Smooth muscle cell of the brain vasculature (primary cell): ENCODE results near the gene SYDE1.

Experiments
- DNase-seq: peaks from one replicate; pipeline ENCODE4 v3.0.0-alpha.2; 2012; ENCODE audit warnings: low read depth, low spot score

SYDE1 gene

GRCh38 chr19:15125232-15126067, 18.2 kb downstream of the SYDE1 start:
- peak; percentile 95 for DNase-seq

GRCh38 chr19:15126131-15126910, 19.1 kb downstream of the SYDE1 start:
- no peak for DNase-seq

GRCh38 chr19:15128162-15128770, 21.1 kb downstream of the SYDE1 start:
- no peak for DNase-seq

- DNase-seq, result no peak
Observed at GRCh38 chr19:15129856-15130585, 22.8 kb downstream of the SYDE1 start.

GRCh38 chr19:15136234-15136954, 29.2 kb downstream of the SYDE1 start:
- DNase-seq, result no peak

- no peak for DNase-seq
Observed at GRCh38 chr19:15137777-15138176, 30.6 kb downstream of the SYDE1 start.

GRCh38 chr19:15138427-15138826, 31.2 kb downstream of the SYDE1 start:
- no peak for DNase-seq

- DNase-seq, result no peak
Observed at GRCh38 chr19:15141143-15141542, 33.9 kb downstream of the SYDE1 start.

GRCh38 chr19:15142313-15142712, 35.1 kb downstream of the SYDE1 start:
- DNase-seq, result no peak

GRCh38 chr19:15144046-15144646, 36.9 kb downstream of the SYDE1 start:
- no peak for DNase-seq

GRCh38 chr19:15147090-15147489, 39.9 kb downstream of the SYDE1 start:
- no peak for DNase-seq

- DNase-seq, result no peak
Observed at GRCh38 chr19:15149737-15150136, 42.5 kb downstream of the SYDE1 start.

GRCh38 chr19:15154002-15154612, 46.9 kb downstream of the SYDE1 start:
- DNase-seq, result peak; percentile 13

GRCh38 chr19:15155296-15155695, 48.1 kb downstream of the SYDE1 start:
- no peak for DNase-seq

- no peak for DNase-seq
Observed at GRCh38 chr19:15156391-15156790, 49.2 kb downstream of the SYDE1 start.

- DNase-seq, result no peak
Observed at GRCh38 chr19:15159251-15159650, 52.0 kb downstream of the SYDE1 start.

GRCh38 chr19:15161028-15161984, 54.1 kb downstream of the SYDE1 start:
- DNase-seq, result no peak
